HEK293T (cell line): ENCODE results near the gene PCDHB6.
A peak's percentile ranks its signal among the peaks of the same experiment; 100 is the strongest.
"Not testable (repeated sequence)": the region's sequence is repeated elsewhere in the genome, so short reads cannot be mapped to it uniquely, and the experiment has no call there.

Experiments
- CTCF ChIA-PET: fragments of 350-600 bp; formaldehyde crosslinking; extraction: SDS; loops from one replicate; lab custom pipeline; 2021; ENCODE audit warnings: antibody characterized with exemption, inconsistent platforms; lab: Yijun Ruan, JAX
- POLR2A ChIA-PET: fragments of 350-600 bp; formaldehyde crosslinking; extraction: SDS; loops from one replicate; lab custom pipeline; 2020; ENCODE audit warnings: antibody characterized with exemption, inconsistent platforms; lab: Yijun Ruan, JAX
- DNase-seq: peaks from one replicate; pipeline ENCODE4 v3.0.0; 2012; ENCODE audit warnings: mixed read lengths; ENCODE audit errors: extremely low spot score
- ARNT ChIP-seq: fragments of 450-650 bp; IDR thresholded peaks from 2 replicates; pipeline ENCODE4 v1.6.1; 2017; ENCODE audit warnings: mild to moderate bottlenecking
- BHLHE40 ChIP-seq: fragments of 450-650 bp; IDR thresholded peaks from 2 replicates; pipeline ENCODE4 v1.6.1; 2016; ENCODE audit warnings: mild to moderate bottlenecking, moderate library complexity, borderline replicate concordance
- CTBP1 ChIP-seq: fragments of 450-650 bp; IDR thresholded peaks from 2 replicates; pipeline ENCODE4 v1.6.1; 2016; ENCODE audit warnings: borderline replicate concordance
- ELF4 ChIP-seq: fragments of 450-650 bp; IDR thresholded peaks from 2 replicates; pipeline ENCODE4 v1.6.1; 2017; ENCODE audit warnings: antibody characterized with exemption
- FOXA1 ChIP-seq: fragments of 450-650 bp; IDR thresholded peaks from 2 replicates; pipeline ENCODE4 v1.6.1; 2016; ENCODE audit warnings: mild to moderate bottlenecking
- FOXK2 ChIP-seq: fragments of 450-650 bp; IDR thresholded peaks from 2 replicates; pipeline ENCODE4 v1.6.1; 2016; ENCODE audit warnings: mild to moderate bottlenecking
- FOXM1 ChIP-seq: fragments of 450-650 bp; IDR thresholded peaks from 2 replicates; pipeline ENCODE4 v1.6.1; 2017; ENCODE audit warnings: mild to moderate bottlenecking, borderline replicate concordance
- HDGF ChIP-seq: fragments of 450-650 bp; IDR thresholded peaks from 2 replicates; pipeline ENCODE4 v1.6.1; 2017; ENCODE audit warnings: antibody characterized with exemption, borderline replicate concordance
- L3MBTL2 ChIP-seq: fragments of 450-650 bp; conservative IDR thresholded peaks from 2 replicates; pipeline ENCODE4 v1.6.1; 2016; ENCODE audit warnings: mild to moderate bottlenecking
- LEF1 ChIP-seq: fragments of 450-650 bp; IDR thresholded peaks from 2 replicates; pipeline ENCODE4 v1.6.1; 2017; ENCODE audit warnings: mild to moderate bottlenecking, borderline replicate concordance
- NFRKB ChIP-seq: fragments of 450-650 bp; IDR thresholded peaks from 2 replicates; pipeline ENCODE4 v1.6.1; 2016; ENCODE audit warnings: mild to moderate bottlenecking, moderate library complexity
- PKNOX1 ChIP-seq: fragments of 450-650 bp; IDR thresholded peaks from 2 replicates; pipeline ENCODE4 v1.6.1; 2016
- SP1 ChIP-seq: fragments of 450-650 bp; IDR thresholded peaks from 2 replicates; pipeline ENCODE4 v1.6.1; 2017
- SUZ12 ChIP-seq: fragments of 450-650 bp; IDR thresholded peaks from 2 replicates; pipeline ENCODE4 v1.6.1; 2016; ENCODE audit warnings: mild to moderate bottlenecking
- TARDBP ChIP-seq: fragments of 450-650 bp; IDR thresholded peaks from 2 replicates; pipeline ENCODE4 v1.6.1; 2016
- ZNF384 ChIP-seq: fragments of 450-650 bp; IDR thresholded peaks from 2 replicates; pipeline ENCODE4 v1.6.1; 2016

PCDHB6 gene

GRCh38 chr5:141149812-141150211, at the start of gene PCDHB6:
Gene PCDHB6 (plus strand): TSS chr5:141150057. CDS start chr5:141150258, 201 bp downstream.
- peak; percentile 30 for DNase-seq
- CTCF ChIA-PET = no interaction called here
- TF ChIP-seq LEF1 = no peak
- no peak for TF ChIP-seq TARDBP
- TF ChIP-seq L3MBTL2 = no peak
- no peak for TF ChIP-seq FOXK2
- TF ChIP-seq HDGF = no peak
- TF ChIP-seq FOXA1 = no peak
- no peak for TF ChIP-seq NFRKB
- no peak for TF ChIP-seq FOXM1
- TF ChIP-seq BHLHE40 = no peak
- TF ChIP-seq CTBP1 = no peak
- TF ChIP-seq SUZ12 = no peak
- no peak for TF ChIP-seq SP1
- no peak for TF ChIP-seq ZNF384
- TF ChIP-seq ARNT = no peak
- TF ChIP-seq PKNOX1 = no peak
- TF ChIP-seq ELF4 = no peak
- POLR2A ChIA-PET = no interaction called here

GRCh38 chr5:141100243-141100805, 49.5 kb upstream of the PCDHB6 start, which contains the start of gene PCDHB3:
Gene PCDHB3 (plus strand): TSS chr5:141100473. CDS start chr5:141100650, 177 bp downstream.
- ChIA-PET CTCF (no interaction called here), POLR2A (no interaction called here)
- TF ChIP-seq L3MBTL2 = no peak
- TF ChIP-seq FOXM1 = no peak
- TF ChIP-seq CTBP1 = no peak
- no peak for TF ChIP-seq SP1
- no peak for TF ChIP-seq PKNOX1
- no peak for TF ChIP-seq SUZ12
- no peak for TF ChIP-seq HDGF
- TF ChIP-seq NFRKB = no peak
- TF ChIP-seq ZNF384 = no peak
- peak; percentile 29 for DNase-seq

- CTCF ChIA-PET = interaction anchor here (0.6 kb wide), 1 partner anchor 241 kb away, joined by 4 read pairs; no protein-coding TSS in a partner anchor
- no peak for DNase-seq
- TF ChIP-seq FOXM1 = no peak
- TF ChIP-seq ZNF384 = no peak
- no peak for TF ChIP-seq FOXK2
- TF ChIP-seq CTBP1 = no peak
- no peak for TF ChIP-seq LEF1
- no peak for TF ChIP-seq NFRKB
- no peak for TF ChIP-seq TARDBP
- no peak for TF ChIP-seq FOXA1
- no peak for TF ChIP-seq SP1
- no peak for TF ChIP-seq ELF4
- TF ChIP-seq BHLHE40 = no peak
- no peak for TF ChIP-seq HDGF
- no peak for TF ChIP-seq PKNOX1
- TF ChIP-seq L3MBTL2 = no peak
- TF ChIP-seq ARNT = no peak
- no peak for TF ChIP-seq SUZ12
- POLR2A ChIA-PET = no interaction called here
Observed at GRCh38 chr5:141101059-141101458, 48.8 kb upstream of the PCDHB6 start.

GRCh38 chr5:141102070-141102469, 47.8 kb upstream of the PCDHB6 start:
- CTCF ChIA-PET, DNase-seq, POLR2A ChIA-PET: not testable (repeated sequence)

- CTCF ChIA-PET, POLR2A ChIA-PET, DNase-seq: not testable (repeated sequence)
Observed at GRCh38 chr5:141102471-141102870, 47.4 kb upstream of the PCDHB6 start.

GRCh38 chr5:141105350-141105749, 44.5 kb upstream of the PCDHB6 start:
- no peak for DNase-seq
- ChIA-PET POLR2A (no interaction called here), CTCF (no interaction called here)
- no peak for TF ChIP-seq BHLHE40
- no peak for TF ChIP-seq NFRKB
- TF ChIP-seq FOXK2 = no peak
- TF ChIP-seq SUZ12 = no peak
- TF ChIP-seq ZNF384 = no peak
- no peak for TF ChIP-seq SP1
- no peak for TF ChIP-seq TARDBP
- TF ChIP-seq FOXM1 = no peak
- no peak for TF ChIP-seq PKNOX1
- TF ChIP-seq HDGF = no peak
- TF ChIP-seq LEF1 = no peak
- TF ChIP-seq ARNT = no peak
- TF ChIP-seq CTBP1 = no peak
- TF ChIP-seq FOXA1 = no peak
- TF ChIP-seq L3MBTL2 = no peak
- no peak for TF ChIP-seq ELF4
